T1000 (cell line): ENCODE results near the gene MEGF11.

ENCODE experiments used
- DNase-seq: peaks from one replicate; lab custom pipeline; 2025; ENCODE audit warnings: mixed read lengths; lab: John Stamatoyannopoulos, UW

MEGF11 gene

DNA sequence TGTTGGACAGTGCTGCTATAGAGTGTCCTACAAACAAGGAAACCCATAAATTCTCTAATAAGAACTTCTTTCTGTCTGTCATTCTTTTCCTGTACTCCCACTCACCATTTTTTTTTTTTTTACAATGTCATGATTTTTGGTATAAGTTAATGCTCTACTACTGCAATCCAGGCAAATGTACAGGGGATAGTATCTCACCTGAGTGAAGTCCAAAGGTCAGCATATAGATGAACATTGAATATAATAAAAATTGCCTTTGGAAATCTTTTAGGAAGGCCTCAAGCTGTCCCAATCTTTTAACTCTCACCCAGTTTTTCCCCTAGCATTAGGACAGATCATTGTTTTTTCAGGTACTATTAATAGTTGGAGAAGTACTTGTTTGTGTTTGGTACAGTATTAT is 405.6 kb downstream of the MEGF11 start:
- DNase-seq, result no peak

DNA sequence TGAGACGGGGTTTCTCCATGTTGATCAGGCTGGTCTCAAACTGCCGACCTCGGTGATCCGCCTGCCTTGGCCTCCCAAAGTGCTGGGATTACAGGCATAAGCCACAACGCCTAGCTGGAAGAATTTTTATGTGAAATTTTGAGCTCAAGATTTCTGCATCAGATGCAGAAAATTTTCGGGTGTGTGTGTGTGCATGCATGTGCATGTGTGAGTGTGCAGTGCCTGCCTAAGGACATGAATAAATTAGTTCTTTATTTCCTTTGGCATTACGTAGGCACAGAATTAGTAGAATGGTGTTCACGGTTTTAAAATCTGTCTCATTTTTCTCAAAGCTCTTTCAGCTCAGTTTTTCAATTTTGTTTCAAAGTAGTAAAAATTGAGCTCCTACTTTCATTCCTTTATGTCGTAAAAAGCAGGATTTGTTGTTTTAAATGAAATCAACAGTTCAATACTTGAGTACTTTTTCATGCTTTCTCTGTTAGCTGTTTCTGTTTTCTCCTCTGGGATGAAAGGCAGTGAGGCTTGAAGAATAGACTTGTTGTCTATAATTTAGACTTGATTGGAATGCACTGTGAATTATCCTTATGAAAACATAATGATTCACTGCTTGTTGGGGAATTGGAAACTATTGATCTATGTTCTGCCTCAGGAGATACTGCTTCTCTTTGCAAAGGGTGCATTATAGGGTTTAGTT is 407.6 kb downstream of the MEGF11 start:
- no peak for DNase-seq
